Suppressor macrophage treated with lipopolysaccharide for 4 hours (primary cell): ENCODE results near the gene IQCM.
"Not testable (repeated sequence)": the region's sequence is repeated elsewhere in the genome, so short reads cannot be mapped to it uniquely, and the experiment has no call there.

Experiments
- DNase-seq: peaks from one replicate; pipeline ENCODE4 v3.0.0-alpha.2; 2020

IQCM gene

DNA sequence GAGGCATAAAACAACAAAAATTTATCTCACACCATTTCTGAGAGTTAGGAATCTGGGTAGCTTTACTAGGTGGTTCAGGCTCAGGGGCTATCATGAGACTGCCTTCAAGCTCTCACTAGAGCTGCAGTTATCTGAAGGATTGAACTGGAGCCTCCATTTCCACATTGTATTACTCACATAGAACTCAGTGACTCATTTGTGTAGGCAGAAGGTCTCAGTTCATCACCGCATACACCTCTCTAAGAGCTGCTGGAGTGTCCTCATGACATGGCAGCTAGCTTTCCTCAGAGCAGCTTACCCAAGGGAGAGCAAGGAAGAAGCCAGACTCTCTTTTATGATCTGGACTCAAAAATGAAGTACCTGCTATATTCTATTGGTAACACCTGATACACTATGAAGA lies 389.2 kb downstream of the IQCM start:
- DNase-seq, result no peak

- DNase-seq, result no peak
Measured at GRCh38 chr4:149409555-149409962, 406.1 kb downstream of the IQCM start.

- no peak for DNase-seq
Measured at GRCh38 chr4:149409146-149409545, 406.5 kb downstream of the IQCM start.

DNA sequence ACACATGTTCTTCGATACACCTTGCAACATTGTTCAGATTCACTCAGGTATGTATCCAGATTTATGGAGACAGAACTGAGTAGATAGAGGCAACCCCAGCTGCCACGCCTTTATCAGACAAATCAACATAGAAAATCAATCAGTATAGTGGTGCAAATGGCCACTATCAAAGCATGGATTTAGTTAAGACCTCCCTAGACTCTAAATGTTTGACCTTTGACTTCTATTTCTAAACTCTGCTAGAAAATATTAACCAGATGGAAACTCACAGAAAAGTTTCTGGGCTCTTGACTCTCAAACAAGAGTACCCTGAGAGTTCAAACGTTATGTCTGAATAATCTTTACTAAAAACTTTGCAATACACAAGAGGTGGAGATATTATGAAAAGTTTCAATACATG lies 411.5 kb downstream of the IQCM start:
- no peak for DNase-seq

GRCh38 chr4:149403081-149403480 lies 412.6 kb downstream of the IQCM start:
- no peak for DNase-seq

DNA sequence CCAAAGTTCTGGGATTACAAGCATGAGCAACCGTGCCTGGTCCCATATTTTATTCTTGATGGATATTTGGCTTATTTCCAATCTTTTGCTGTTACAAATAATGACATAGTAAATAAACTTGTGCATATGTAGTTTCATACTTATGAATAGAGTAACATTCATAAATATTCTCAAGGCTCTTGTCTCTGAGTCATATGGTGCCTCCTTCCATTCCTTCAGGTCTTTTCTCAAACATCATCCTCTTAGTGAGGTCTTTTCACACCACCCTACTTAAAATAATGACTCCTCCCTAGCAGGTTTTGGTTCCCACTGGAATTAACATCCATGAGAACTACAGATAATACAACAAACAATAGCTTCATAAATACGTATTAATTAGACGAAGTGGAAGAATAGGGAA lies 416.6 kb downstream of the IQCM start:
- no peak for DNase-seq

DNA sequence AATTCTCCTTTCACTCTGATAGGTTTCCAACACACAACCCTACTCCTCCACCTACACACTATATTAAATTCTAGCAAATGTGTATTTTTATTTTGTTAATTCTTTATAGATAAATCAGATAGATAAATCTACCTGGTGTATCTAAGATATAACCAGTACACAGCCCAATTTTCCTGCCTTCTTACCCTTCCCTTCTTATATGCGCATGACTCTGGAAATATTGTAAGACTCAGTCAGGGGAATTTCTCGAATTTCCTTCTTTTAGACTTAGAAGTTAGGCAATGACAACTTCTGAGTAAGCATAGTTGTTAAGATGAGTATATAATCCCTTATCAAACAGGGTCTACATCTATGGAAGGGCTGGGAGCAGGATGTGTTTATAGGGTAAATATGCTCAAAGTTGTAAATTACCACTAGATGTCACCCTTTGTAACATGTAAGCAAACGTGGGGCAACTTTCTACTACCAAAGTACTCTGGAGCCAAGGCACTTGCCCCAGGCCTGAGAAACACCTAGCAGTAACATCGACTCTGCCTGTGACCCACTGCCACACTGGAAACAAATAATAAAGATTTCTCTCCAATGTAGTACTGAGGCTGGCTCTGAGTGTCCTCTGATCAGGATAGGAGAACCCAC lies 444.7 kb downstream of the IQCM start:
- peak; percentile 16 for DNase-seq

DNA sequence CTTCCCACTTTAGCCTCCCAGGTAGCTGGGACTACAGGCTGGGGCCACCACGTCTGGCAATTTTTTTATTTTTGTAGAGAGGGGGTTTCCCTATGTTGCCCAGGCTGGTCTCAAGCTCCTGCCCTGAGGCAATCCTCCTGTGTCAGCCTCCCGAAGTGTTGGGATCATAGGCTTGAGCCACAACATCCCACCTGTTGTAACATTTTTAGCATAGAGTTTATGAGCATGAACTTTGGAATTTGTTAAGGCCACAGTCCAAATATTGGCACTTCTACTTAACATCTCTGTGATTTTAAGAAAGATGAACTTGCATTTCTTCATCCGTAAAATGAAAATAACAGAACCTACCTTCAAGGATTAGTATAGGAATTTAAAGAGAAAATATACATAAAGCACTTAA lies 445.6 kb downstream of the IQCM start:
- DNase-seq, result no peak

DNA sequence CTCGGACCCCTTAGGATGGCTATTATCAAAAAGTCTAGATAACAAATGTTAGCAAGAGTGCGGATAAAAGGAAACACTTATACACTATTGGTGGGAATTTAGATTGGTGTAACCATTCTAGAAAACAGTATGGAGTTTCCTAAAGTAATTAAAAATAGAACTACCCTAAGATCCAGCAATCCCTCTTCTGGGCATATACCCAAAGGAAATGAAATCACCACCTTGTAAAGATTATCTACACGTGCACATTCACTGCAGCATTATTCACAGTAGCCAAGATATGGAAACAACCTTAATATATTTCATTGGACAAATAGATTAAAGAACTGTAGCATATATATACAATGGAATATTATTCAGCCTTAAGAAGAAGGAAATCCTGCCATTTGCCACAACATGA lies 462.4 kb downstream of the IQCM start:
- DNase-seq, result no peak

DNA sequence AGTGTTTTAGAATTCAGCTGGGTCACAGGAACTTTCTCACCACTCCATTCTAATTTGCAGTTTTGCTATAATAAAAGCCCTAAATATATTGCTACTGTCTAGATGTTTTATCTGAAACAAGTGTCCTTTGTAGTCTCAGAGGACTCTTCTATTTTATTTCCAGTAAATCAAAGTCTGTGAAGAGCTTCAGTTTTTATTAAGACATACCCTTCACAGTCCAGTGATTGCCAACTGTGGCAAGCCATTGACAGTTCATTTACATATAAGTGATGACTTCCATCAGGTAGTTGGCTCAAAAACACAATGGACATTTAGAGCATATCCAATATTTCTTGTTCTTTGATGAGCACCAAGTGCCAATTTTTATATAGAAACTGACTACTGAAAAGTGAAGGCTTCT lies 466.1 kb downstream of the IQCM start:
- no peak for DNase-seq

DNA sequence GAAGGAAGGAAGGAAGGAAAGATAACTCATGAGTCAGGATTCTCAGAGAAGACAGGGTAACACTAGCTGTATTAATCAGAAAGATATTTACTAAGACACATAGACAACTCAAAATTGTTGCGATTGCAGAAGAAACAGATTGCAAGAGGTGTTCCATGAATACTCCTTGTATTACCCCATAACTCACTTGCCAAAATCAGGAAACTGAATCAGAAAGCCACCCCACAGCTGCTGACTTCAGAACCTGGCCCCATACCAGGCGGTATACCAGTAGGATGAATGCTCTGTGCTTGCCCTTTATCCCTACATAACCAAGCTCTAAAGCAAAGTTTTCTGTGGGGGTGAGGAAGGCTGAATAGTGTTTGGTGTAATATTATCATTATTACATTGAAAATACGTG lies 468.5 kb downstream of the IQCM start:
- no peak for DNase-seq

GRCh38 chr4:149345424-149345823 lies 470.2 kb downstream of the IQCM start:
- no peak for DNase-seq

DNA sequence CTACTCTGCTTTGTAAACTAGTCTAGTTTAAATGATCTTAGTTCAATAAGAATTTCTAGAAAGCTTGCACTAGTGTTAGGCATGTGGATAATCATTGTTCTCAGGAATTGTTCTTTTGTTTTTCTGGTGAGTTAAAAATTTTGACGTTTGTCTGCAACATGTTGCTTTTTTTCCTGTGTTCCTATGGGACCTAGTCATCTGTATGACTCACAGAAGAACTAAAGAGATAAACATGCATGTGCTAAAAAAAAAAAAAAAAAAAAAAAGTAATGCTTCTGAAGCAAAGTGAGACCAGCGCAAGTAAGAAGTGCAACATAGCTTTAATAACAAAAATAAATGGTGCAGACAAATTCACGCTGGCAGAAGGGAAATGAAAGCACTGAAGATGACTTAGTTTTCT lies 471.2 kb downstream of the IQCM start:
- DNase-seq, result no peak

GRCh38 chr4:149343614-149344013 lies 472.0 kb downstream of the IQCM start:
- no peak for DNase-seq

GRCh38 chr4:149341117-149341516 lies 474.5 kb downstream of the IQCM start:
- DNase-seq, result not testable (repeated sequence)

GRCh38 chr4:149328161-149328560 lies 487.5 kb downstream of the IQCM start:
- no peak for DNase-seq

GRCh38 chr4:149322203-149322602 lies 493.4 kb downstream of the IQCM start:
- no peak for DNase-seq

- no peak for DNase-seq
Measured at GRCh38 chr4:149321438-149321837, 494.2 kb downstream of the IQCM start.

DNA sequence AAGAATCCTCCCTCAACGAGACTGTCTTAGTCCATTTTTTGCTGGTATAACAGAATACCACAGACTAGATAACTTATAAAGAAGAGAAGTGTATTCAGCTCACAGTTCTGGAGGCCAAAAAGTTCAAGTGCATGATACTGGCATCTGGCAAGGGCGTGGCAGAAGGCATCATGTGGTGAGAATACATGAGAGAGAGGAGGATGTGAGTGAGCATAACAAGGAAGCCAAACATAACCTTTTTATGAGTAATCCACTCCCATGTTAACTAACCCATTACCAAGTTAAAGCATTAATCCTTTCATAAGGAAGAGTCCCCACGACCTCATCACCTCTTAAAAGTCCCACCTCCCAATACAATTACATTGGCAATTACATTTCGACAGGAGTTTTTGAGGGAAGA lies 504.6 kb downstream of the IQCM start:
- no peak for DNase-seq

- DNase-seq, result no peak
Measured at GRCh38 chr4:149306537-149306936, 509.1 kb downstream of the IQCM start.
